Measurements from ENCODE around the gene CHCHD3. TPM values are rescaled to one million over a fixed set of nuclear protein-coding genes. Genes with fewer than 3 reads are reported as not detected.

The CHCHD3 gene
- total RNA-seq, 1 donor, result 99.7 TPM

DNA sequence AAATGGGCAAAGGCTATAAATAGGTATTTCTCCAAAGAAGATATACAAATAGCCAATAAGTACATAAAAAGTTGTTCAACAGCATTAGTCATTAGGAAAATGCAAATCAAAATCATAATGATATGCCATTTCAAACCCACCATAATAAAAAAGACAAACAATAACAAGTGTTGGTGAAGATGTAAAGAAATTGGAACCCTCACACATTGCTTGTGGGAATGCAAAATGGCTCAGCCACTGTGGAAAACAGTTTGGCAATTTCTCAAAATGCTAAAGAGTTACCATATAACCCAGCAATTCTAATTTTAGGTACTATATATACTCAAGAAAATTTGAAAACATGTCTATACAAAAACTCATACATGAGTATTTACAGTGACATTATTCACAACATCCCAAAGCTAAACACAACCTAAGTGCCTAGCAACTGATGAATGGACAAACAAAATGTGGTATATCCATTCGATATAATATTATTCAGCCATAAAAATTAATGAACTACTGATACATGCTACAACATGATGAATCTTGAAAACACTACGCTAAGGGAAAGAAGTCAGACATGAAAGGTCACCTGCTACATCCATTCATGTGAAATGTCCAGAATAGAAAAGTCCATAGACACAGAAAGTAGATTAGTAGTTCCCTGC is 55.6 kb downstream of the CHCHD3 start:
- TF ChIP-seq, protein P1, sequence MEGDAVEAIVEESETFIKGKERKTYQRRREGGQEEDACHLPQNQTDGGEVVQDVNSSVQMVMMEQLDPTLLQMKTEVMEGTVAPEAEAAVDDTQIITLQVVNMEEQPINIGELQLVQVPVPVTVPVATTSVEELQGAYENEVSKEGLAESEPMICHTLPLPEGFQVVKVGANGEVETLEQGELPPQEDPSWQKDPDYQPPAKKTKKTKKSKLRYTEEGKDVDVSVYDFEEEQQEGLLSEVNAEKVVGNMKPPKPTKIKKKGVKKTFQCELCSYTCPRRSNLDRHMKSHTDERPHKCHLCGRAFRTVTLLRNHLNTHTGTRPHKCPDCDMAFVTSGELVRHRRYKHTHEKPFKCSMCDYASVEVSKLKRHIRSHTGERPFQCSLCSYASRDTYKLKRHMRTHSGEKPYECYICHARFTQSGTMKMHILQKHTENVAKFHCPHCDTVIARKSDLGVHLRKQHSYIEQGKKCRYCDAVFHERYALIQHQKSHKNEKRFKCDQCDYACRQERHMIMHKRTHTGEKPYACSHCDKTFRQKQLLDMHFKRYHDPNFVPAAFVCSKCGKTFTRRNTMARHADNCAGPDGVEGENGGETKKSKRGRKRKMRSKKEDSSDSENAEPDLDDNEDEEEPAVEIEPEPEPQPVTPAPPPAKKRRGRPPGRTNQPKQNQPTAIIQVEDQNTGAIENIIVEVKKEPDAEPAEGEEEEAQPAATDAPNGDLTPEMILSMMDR (IDR thresholded peaks at IDR 0.05; ENCODE audit: insufficient read depth, low read length), result no peak
- DNase-seq (ENCODE audit: low read depth), result no peak
- H3K4me3 ChIP-seq (ENCODE audit: low read depth, low read length), result no peak overlapping the region

DNA sequence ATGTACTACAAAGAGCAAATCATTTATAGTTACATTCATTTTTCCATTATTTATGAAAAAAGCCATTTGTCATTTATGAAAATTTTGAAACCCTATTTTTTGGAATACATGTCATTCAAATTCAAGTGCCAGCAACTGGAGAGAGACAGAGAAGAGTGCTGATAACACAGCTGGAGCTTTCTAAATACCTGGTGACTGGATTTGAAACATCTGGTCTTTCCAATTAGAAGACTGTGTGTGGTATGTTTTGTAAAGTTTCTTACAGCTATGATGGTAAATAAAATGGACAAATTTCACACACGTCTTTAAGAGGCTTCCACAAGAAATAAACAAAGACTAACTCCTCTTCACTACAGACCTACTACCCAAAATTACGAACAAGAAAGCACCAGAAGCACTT is 56.8 kb downstream of the CHCHD3 start:
- DNase-seq (ENCODE audit: low read depth), result no peak
- no peak overlapping the region for H3K4me3 ChIP-seq (ENCODE audit: low read depth, low read length)
- TF ChIP-seq, protein P1 (IDR thresholded peaks at IDR 0.05; ENCODE audit: insufficient read depth, low read length), result no peak

DNA sequence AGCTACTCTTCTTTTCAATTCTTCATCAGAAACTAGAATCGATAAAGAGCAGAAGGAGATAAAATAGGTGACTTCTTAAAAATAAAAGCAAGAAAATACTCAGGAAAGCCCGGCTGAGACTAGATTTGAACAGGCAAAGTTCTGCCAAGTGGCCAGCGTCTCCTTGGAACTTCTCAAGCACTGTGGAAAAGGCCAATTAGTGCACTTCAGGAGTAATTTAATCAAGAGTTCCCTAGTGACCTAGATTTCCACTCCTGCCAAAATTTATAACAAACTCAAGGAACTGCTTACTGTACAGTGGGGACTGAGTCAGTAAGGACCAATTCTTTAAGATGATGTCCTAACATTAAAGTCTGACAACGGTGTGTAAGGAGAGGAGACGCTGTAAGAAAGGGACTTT is 57.3 kb downstream of the CHCHD3 start:
- no peak overlapping the region for H3K4me3 ChIP-seq (ENCODE audit: low read depth, low read length)
- TF ChIP-seq, protein P1 (IDR thresholded peaks at IDR 0.05; ENCODE audit: insufficient read depth, low read length), result no peak
- DNase-seq (ENCODE audit: low read depth), result no peak

DNA sequence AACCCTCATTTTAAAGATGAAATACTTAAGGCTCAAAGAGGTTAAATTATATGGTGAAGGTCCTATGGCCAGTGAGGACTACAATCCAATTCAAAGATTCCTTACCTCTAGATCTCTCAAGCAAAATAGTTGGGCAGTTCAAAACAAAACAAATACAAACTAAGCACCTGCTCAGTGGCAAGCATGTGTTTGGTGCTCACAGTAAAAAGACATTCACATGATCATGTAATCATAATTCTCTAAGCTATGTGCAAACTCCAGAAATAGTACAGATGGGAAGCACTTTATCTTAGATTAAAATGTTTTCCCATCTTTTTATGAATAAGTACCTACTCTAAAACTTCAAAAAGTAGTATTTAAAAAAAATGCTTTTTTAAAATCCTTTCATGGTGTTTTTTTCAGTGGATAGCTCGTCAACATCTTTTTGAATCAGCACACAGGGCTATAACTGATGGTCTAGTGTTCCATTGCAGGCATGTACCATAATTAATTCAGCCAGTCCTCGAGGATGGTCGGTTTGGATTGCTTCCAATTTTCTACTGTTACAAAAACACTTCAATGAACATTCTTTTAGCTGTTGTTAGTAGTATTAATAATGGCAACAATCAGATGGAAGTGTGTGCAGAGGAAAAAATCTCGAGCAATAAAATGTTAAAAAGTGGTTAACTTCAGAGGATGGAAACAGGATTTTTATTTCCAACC is 58.4 kb downstream of the CHCHD3 start:
- H3K4me3 ChIP-seq (ENCODE audit: low read depth, low read length), result no peak overlapping the region
- TF ChIP-seq, protein P1 (IDR thresholded peaks at IDR 0.05; ENCODE audit: insufficient read depth, low read length), result no peak
- no peak for DNase-seq (ENCODE audit: low read depth)

DNA sequence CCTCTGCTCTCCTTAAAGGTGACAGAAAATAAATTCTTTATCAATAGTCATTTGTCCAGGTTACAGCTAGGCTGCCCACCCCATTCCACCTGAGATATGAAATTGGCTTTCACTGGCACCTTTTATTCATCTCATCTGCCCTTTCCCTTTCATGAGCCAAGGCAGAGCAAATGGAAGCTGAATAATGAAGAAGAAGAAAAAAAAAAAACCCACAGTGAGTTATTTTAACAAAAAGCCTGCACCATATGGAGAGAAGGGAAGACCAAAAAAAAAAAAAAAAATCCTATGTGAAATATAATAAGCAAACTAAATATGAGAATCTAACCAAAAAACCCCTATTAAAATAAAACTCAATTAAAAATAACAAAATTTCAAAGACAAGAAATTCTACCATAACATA is 59.2 kb downstream of the CHCHD3 start:
- H3K4me3 ChIP-seq (ENCODE audit: low read depth, low read length), result no peak overlapping the region
- no peak for DNase-seq (ENCODE audit: low read depth)

DNA sequence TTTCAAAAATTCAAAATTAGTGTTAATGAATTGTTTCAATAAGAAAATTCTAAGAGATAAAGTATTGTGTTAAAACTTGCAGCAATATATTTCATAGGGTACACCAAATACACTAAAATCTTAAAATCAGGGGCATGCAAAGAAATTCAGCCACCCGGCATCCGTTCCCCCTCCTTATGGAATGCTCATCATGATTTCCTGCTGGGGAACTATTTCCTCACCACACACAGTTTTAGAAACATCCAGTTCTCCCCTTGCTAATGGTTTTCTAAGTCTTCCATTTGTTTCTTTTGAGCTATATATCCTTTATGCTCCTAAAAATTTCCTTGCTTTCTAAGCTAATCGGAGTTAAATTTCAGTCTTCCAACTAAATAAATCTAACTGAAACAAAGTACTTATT is 60.7 kb downstream of the CHCHD3 start:
- no peak for DNase-seq (ENCODE audit: low read depth)
- TF ChIP-seq, protein P1 (IDR thresholded peaks at IDR 0.05; ENCODE audit: insufficient read depth, low read length), result no peak
- H3K4me3 ChIP-seq (ENCODE audit: low read depth, low read length), result no peak overlapping the region

More for the DNA sequence above, 59.2 kb downstream of the CHCHD3 start:
- TF ChIP-seq, protein P1 (IDR thresholded peaks at IDR 0.05; ENCODE audit: insufficient read depth, low read length), result no peak
